B cell (primary cell): ENCODE measurements around the gene SLC9C2.

Source experiments
- CTCF ChIP-seq: fragments of 200-600 bp; IDR thresholded peaks from one replicate; pipeline ENCODE4 v1.8.0; 2022; ENCODE audit warnings: antibody characterized with exemption, mild to moderate bottlenecking
- EZH2 ChIP-seq: IDR thresholded peaks from 2 replicates; pipeline ENCODE4 v1.6.1; 2012; ENCODE audit warnings: borderline replicate concordance, low read depth, mild to moderate bottlenecking, moderate library complexity, low read length; ENCODE audit not compliant: insufficient read depth, poor library complexity, severe bottlenecking

GRCh38 chr1:173601588-173601987 is 1.3 kb downstream of the SLC9C2 start:
- TF ChIP-seq CTCF (no peak), EZH2 (no peak)
